OCI-M2 (cell line): ENCODE measurements around the gene EMID1.

Experiments
- DNase-seq: peaks from one replicate; lab custom pipeline; 2025; ENCODE audit not compliant: unreplicated experiment; lab: John Stamatoyannopoulos, UW

Gene EMID1

GRCh38 chr22:29258407-29259252 is 52.9 kb downstream of the EMID1 start:
- no peak for DNase-seq

GRCh38 chr22:29259253-29259899 is 53.7 kb downstream of the EMID1 start:
- DNase-seq = no peak

GRCh38 chr22:29260031-29260560 is 54.4 kb downstream of the EMID1 start:
- no peak for DNase-seq

- no peak for DNase-seq
Observed at GRCh38 chr22:29260601-29261315, 55.1 kb downstream of the EMID1 start.

- no peak for DNase-seq
Observed at GRCh38 chr22:29263791-29264276, 58.1 kb downstream of the EMID1 start.

- DNase-seq = no peak
Observed at GRCh38 chr22:29265305-29265704, 59.6 kb downstream of the EMID1 start.

GRCh38 chr22:29265929-29266328 is 60.2 kb downstream of the EMID1 start:
- no peak for DNase-seq

- no peak for DNase-seq
Observed at GRCh38 chr22:29266564-29267461, 61.1 kb downstream of the EMID1 start.

GRCh38 chr22:29267462-29267857 is 61.8 kb downstream of the EMID1 start:
- no peak for DNase-seq

- DNase-seq = peak; percentile 72
Observed at GRCh38 chr22:29267858-29268510, 62.3 kb downstream of the EMID1 start, which contains the start of the genes EWSR1 and RHBDD3. TSS of gene EWSR1 (plus strand) at chr22:29268268. CDS start at chr22:29268337, 69 bp downstream. TSS of gene RHBDD3 (minus strand) at chr22:29267981. CDS start at chr22:29265626, 2,355 bp downstream.

GRCh38 chr22:29268511-29269229 is 63.0 kb downstream of the EMID1 start:
- no peak for DNase-seq

GRCh38 chr22:29269230-29269604 is 63.5 kb downstream of the EMID1 start:
- no peak for DNase-seq

GRCh38 chr22:29269731-29270474 is 64.2 kb downstream of the EMID1 start:
- DNase-seq = no peak

GRCh38 chr22:29270475-29271271 is 65.0 kb downstream of the EMID1 start:
- DNase-seq = no peak

- DNase-seq = no peak
Observed at GRCh38 chr22:29272624-29273023, 66.9 kb downstream of the EMID1 start.

- no peak for DNase-seq
Observed at GRCh38 chr22:29275167-29275566, 69.5 kb downstream of the EMID1 start.

GRCh38 chr22:29275819-29276565 is 70.3 kb downstream of the EMID1 start:
- no peak for DNase-seq
